Transverse colon (tissue), 4 donors: ENCODE data around the gene CLEC4F.

ENCODE experiments used
- CTCF ChIP-seq, 5 experiments: fragments of 200-600 bp in 3 of 5; fragments of 450-650 bp in 2 of 5; sonication (generic) in 3 of 5; IDR thresholded peaks; 1 replicate in 2 of 5; 2 replicates in 3 of 5; pipeline ENCODE4 v1.5.1; 2016 to 2017; ENCODE audit warnings: antibody characterized with exemption in 5 of 5, inconsistent platforms in 3 of 5, mild to moderate bottlenecking in 2 of 5, moderate library complexity in 1 of 5
- EP300 ChIP-seq: sonication (generic); formaldehyde crosslinking; IDR thresholded peaks from one replicate; pipeline ENCODE4 v1.6.1; 2017; ENCODE audit warnings: antibody characterized with exemption, low read depth
- POLR2A ChIP-seq: fragments of 450-650 bp; IDR thresholded peaks from one replicate; pipeline ENCODE4 v1.6.1; 2016; ENCODE audit warnings: antibody characterized with exemption, mild to moderate bottlenecking, moderate library complexity
- POLR2AphosphoS5 ChIP-seq, 3 donors: sonication (generic); formaldehyde crosslinking; IDR thresholded peaks; one replicate each; pipeline ENCODE4 v1.6.1; 2016; ENCODE audit warnings: antibody characterized with exemption in 3 of 3

GRCh38 chr2:70816726-70817125, 3.7 kb downstream of the CLEC4F start:
- no peak for TF ChIP-seq CTCF (IDR thresholded peaks at IDR 0.05)
- no peak for TF ChIP-seq POLR2A
- TF ChIP-seq EP300 = no peak
- no peak for TF ChIP-seq POLR2AphosphoS5 (IDR thresholded peaks at IDR 0.05)
